Neural cell (in vitro differentiated cells): ENCODE data around the gene CBS. TPM values are rescaled to one million over a fixed set of nuclear protein-coding genes. Genes with fewer than 3 reads are reported as not detected.
"Not testable (repeated sequence)": the region's sequence is repeated elsewhere in the genome, so short reads cannot be mapped to it uniquely, and the experiment has no call there.

ENCODE experiments used
- H2AFZ ChIP-seq: fragments of 200-600, 300-800 bp; sonication (generic), shearing (Covaris generic); 2 replicates; pipeline ENCODE4 v1.6.0; 2014; ENCODE audit warnings: low read depth, mild to moderate bottlenecking, antibody characterized with exemption, low read length, moderate library complexity
- H3F3A ChIP-seq: fragments of 200-600 bp; shearing (Covaris generic); 2 replicates; pipeline ENCODE4 v1.6.1; 2016; ENCODE audit warnings: mild to moderate bottlenecking, moderate library complexity, mixed read lengths, antibody characterized with exemption, low read length; ENCODE audit not compliant: insufficient read depth, poor library complexity, severe bottlenecking
- H3K27ac ChIP-seq: fragments of 200-600, 300-800 bp; sonication (generic), shearing (Covaris generic); 2 replicates; pipeline ENCODE4 v1.5.1; 2014; ENCODE audit warnings: mild to moderate bottlenecking, low read length, moderate library complexity
- H3K27me3 ChIP-seq: fragments of 300-800, 200-600 bp; sonication (generic), shearing (Covaris generic); 2 replicates; pipeline ENCODE4 v1.6.0; 2014; ENCODE audit warnings: mild to moderate bottlenecking, low read depth, low read length, moderate library complexity; ENCODE audit not compliant: insufficient read depth
- H3K36me3 ChIP-seq: fragments of 300-800, 200-600 bp; sonication (generic), shearing (Covaris generic); 2 replicates; pipeline ENCODE4 v1.5.1; 2014; ENCODE audit warnings: mild to moderate bottlenecking, antibody characterized with exemption, low read length, moderate library complexity; ENCODE audit not compliant: insufficient read depth
- H3K4me2 ChIP-seq: fragments of 300-800, 200-600 bp; sonication (generic), shearing (Covaris generic); 2 replicates; pipeline ENCODE4 v1.6.0; 2014; ENCODE audit warnings: mild to moderate bottlenecking, low read length
- H3K4me3 ChIP-seq: fragments of 300-800, 200-600 bp; sonication (generic), shearing (Covaris generic); 2 replicates; pipeline ENCODE4 v1.5.1; 2014; ENCODE audit warnings: mild to moderate bottlenecking, low read length, moderate library complexity
- H3K79me2 ChIP-seq: fragments of 200-600 bp; shearing (Covaris generic); replicated peaks from 2 replicates; pipeline ENCODE4 v1.6.0; 2014; ENCODE audit warnings: mild to moderate bottlenecking, low read length, moderate library complexity; ENCODE audit not compliant: insufficient read depth
- H3K9ac ChIP-seq: fragments of 300-800, 200-600 bp; sonication (generic), shearing (Covaris generic); 2 replicates; pipeline ENCODE4 v1.6.1; 2016; ENCODE audit warnings: mild to moderate bottlenecking, low read length, mixed read lengths
- H3K9me2 ChIP-seq: fragments of 200-600 bp; shearing (Covaris generic); 2 replicates; pipeline ENCODE4 v1.6.1; 2016; ENCODE audit warnings: mild to moderate bottlenecking, low read length, mixed read lengths; ENCODE audit not compliant: insufficient read depth
- H3K9me3 ChIP-seq: fragments of 200-600, 300-800 bp; sonication (generic), shearing (Covaris generic); 2 replicates; pipeline ENCODE4 v1.6.1; 2016; ENCODE audit warnings: mild to moderate bottlenecking, mixed run types, low read length, moderate library complexity, mixed read lengths
- H4K20me1 ChIP-seq: fragments of 200-600 bp; shearing (Covaris generic); 2 replicates; pipeline ENCODE4 v1.6.1; 2016; ENCODE audit warnings: mild to moderate bottlenecking, mixed run types; ENCODE audit not compliant: insufficient read depth
- polyA plus RNA-seq: library from polyadenylated mRNA; depleted of rRNA; stranded (reverse); fragments of >200 nt; gene quantifications from 2 replicates; pipeline ENCODE4 v1.2.3, GENCODE V29; 2014

The CBS gene
- polyA plus RNA-seq, 1 donor from 2014 or later = 16.3 TPM

- not testable (repeated sequence) for H3K9me2 ChIP-seq, H3K4me2 ChIP-seq, H3F3A ChIP-seq, H3K27me3 ChIP-seq, H3K9me3 ChIP-seq, H4K20me1 ChIP-seq, H3K9ac ChIP-seq, H3K4me3 ChIP-seq, H3K27ac ChIP-seq, H3K36me3 ChIP-seq, H3K79me2 ChIP-seq, H2AFZ ChIP-seq
These were observed 8.9 kb downstream of the CBS start for GRCh38 chr21:43066690-43067089.

GRCh38 chr21:43065991-43066390 is 9.6 kb downstream of the CBS start:
- not testable (repeated sequence) for H2AFZ ChIP-seq, H3F3A ChIP-seq, H3K36me3 ChIP-seq, H3K4me3 ChIP-seq, H3K9ac ChIP-seq, H3K9me2 ChIP-seq, H4K20me1 ChIP-seq, H3K79me2 ChIP-seq, H3K27me3 ChIP-seq, H3K9me3 ChIP-seq, H3K4me2 ChIP-seq, H3K27ac ChIP-seq

- H3K9me3 ChIP-seq, H3K79me2 ChIP-seq, H3K27ac ChIP-seq, H3K4me2 ChIP-seq, H3K9me2 ChIP-seq, H3K27me3 ChIP-seq, H4K20me1 ChIP-seq, H3K9ac ChIP-seq, H3F3A ChIP-seq, H3K36me3 ChIP-seq, H2AFZ ChIP-seq, H3K4me3 ChIP-seq: not testable (repeated sequence)
These were observed 11.2 kb downstream of the CBS start for GRCh38 chr21:43064265-43064917.

- not testable (repeated sequence) for H2AFZ ChIP-seq, H3K79me2 ChIP-seq, H3F3A ChIP-seq, H3K4me2 ChIP-seq, H3K9me3 ChIP-seq, H3K27ac ChIP-seq, H4K20me1 ChIP-seq, H3K27me3 ChIP-seq, H3K9ac ChIP-seq, H3K4me3 ChIP-seq, H3K9me2 ChIP-seq, H3K36me3 ChIP-seq
These were observed 12.5 kb downstream of the CBS start for GRCh38 chr21:43062955-43063664.

- not testable (repeated sequence) for H3K27ac ChIP-seq, H4K20me1 ChIP-seq, H3K4me3 ChIP-seq, H2AFZ ChIP-seq, H3K4me2 ChIP-seq, H3K9me3 ChIP-seq, H3K79me2 ChIP-seq, H3K9me2 ChIP-seq, H3F3A ChIP-seq, H3K9ac ChIP-seq, H3K36me3 ChIP-seq, H3K27me3 ChIP-seq
These were observed 22.5 kb downstream of the CBS start for GRCh38 chr21:43053112-43053511.

- not testable (repeated sequence) for H3K4me2 ChIP-seq, H4K20me1 ChIP-seq, H3K9me2 ChIP-seq, H3K9me3 ChIP-seq, H3K4me3 ChIP-seq, H3K36me3 ChIP-seq, H3K27ac ChIP-seq, H3F3A ChIP-seq, H3K79me2 ChIP-seq, H3K27me3 ChIP-seq, H2AFZ ChIP-seq, H3K9ac ChIP-seq
These were observed 29.5 kb downstream of the CBS start for GRCh38 chr21:43045876-43046821.

GRCh38 chr21:43045165-43045875 is 30.3 kb downstream of the CBS start:
- not testable (repeated sequence) for H3K9me2 ChIP-seq, H3K9me3 ChIP-seq, H3K9ac ChIP-seq, H2AFZ ChIP-seq, H3F3A ChIP-seq, H4K20me1 ChIP-seq, H3K27me3 ChIP-seq, H3K36me3 ChIP-seq, H3K4me3 ChIP-seq, H3K4me2 ChIP-seq, H3K27ac ChIP-seq, H3K79me2 ChIP-seq
